ENCODE data around the gene SLX9. TPM values are rescaled to one million over a fixed set of nuclear protein-coding genes. Genes with fewer than 3 reads are reported as not detected.

SLX9 gene
- total and polyA plus RNA-seq, 2 experiments from 2014 or later = 25.6 to 35.8 TPM

DNA sequence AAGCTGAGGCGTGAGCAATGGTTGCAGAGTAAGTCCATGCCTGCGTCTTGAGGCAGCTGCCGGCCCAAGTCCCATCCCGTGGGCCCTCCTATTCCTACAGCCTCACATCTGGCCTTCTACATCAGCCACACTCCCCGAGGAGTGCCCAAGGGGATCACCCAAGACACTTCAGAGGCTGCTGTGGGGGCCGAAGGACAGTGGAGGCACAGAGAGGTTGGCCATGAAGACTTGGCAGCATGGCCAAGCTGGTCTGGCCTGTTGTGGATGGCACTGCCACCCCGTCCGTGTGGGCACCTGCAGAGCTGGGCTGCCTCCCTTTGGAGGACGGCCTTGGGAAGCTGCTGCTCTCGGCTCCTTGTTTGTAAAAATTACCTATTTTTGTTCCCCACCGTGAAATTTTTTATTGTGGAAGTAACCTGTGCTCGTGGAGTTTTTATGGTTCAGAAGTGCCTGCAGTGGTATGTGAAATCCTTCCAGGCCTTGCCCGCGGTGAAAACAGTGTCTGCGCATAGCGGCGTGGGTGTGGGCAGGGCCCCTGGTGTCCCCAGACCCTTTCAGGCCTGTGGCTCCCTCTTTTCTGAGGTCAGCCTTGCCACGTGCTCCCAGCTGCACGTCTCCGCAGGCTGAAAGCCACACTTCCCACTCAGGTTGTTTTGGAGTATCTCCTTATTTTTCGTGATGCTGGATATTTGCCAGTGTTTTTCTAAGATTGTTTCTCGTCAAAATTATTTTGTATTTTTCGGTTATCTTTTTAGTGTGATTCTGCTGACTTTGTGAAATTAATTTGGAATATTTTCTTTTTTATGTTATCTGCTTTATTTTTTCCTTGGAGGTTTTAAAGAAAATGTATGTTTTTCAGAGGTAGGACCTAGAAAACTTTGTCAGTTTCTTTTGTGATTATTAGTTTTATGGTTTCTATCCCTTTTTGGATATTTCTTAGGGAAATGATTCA is 20.6 kb downstream of the SLX9 start:
- in situ Hi-C loops (cut with MboI) = no loop called here
- DNase-seq = no peak
- WGBS, 2 experiments (ENCODE audit: low coverage in 1 of 2, low lambda C conversion rate in 2 of 2, missing lambda C conversion rate in 2 of 2) = 92 to 94% methylated on average over 23 of the region's 23 CpGs

DNA sequence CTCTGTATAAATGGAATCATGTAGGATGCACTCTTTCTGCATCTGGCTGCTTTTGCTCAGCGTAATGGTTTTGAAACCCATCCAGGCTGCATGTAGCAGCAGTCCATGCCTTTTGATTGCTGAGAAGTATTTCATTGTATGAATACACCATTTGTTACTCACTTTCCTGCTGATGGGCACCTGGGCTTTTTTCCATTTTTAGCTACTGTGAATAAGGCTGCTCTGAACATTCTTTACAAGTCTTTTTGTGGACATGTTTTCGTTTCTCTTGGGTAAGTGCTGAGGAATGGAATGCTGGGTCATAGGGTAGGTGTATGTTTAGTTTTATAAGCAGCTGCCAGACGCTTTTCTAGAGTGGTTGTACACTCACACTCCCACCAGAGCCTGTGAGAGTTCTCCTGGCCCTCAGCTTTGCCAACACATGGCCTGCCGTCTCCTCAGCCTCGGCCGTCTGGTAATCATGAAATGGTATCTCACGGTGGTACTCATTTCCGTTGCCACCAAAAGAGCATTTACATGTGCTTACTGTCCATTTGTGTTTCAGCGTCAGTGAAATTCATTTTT is 22.7 kb downstream of the SLX9 start:
- Histone ChIP-seq H3K4me1 (ENCODE audit: insufficient read depth) (peaks cover 34% of the 10 kb centered on the region), H4K20me1 (ENCODE audit: insufficient read depth) (no peaks in the 10 kb centered on the region), H3K4me2 (ENCODE audit: unreplicated experiment) (peak overlapping the region; percentile 73), H3K9ac (peak overlapping the region; percentile 58), H2AFZ (no peak overlapping the region; the same call in 1 of the 2 replicates), H3K9me2 (ENCODE audit: insufficient read depth) (no peaks in the 10 kb centered on the region), H3K79me2 (ENCODE audit: insufficient read depth) (peaks cover 75% of the 10 kb centered on the region), H3K27me3 (replicated peaks; ENCODE audit: insufficient read depth) (no peaks in the 10 kb centered on the region), H3K9me3 (ENCODE audit: low read depth) (no peaks in the 10 kb centered on the region), H3F3A (ENCODE audit: insufficient read depth) (peaks cover 30% of the 10 kb centered on the region), H3K4me3 (no peak overlapping the region), H3K36me3 (ENCODE audit: low read depth) (peaks cover 3% of the 10 kb centered on the region), H3K27ac (peak overlapping the region; percentile 86)
- TF ChIP-seq EZH2 (IDR thresholded peaks at IDR 0.05; ENCODE audit: insufficient read depth, poor library complexity, severe bottlenecking) = no peak
- TF ChIP-seq EZH2phosphoT487 (IDR thresholded peaks at IDR 0.05; ENCODE audit: insufficient read depth, low read depth) = 0 out of 2 replicates have a peak, but pooled peaks have one; percentile 71
- 30% methylated on average over 9 of the region's 9 CpGs for WGBS, 2 experiments (ENCODE audit: low coverage in 1 of 2, low lambda C conversion rate in 2 of 2, missing lambda C conversion rate in 2 of 2)
- in situ Hi-C loops (cut with MboI) = no loop called here
- DNase-seq = peak; percentile 94

More for the DNA sequence above, 20.6 kb downstream of the SLX9 start:
- TF ChIP-seq EZH2phosphoT487 (IDR thresholded peaks at IDR 0.05; ENCODE audit: insufficient read depth, low read depth) = no peak
- no peak for TF ChIP-seq EZH2 (IDR thresholded peaks at IDR 0.05; ENCODE audit: insufficient read depth, poor library complexity, severe bottlenecking)
- no peak overlapping the region for H2AFZ ChIP-seq
- no peak overlapping the region for H3K4me3 ChIP-seq
- no peaks in the 10 kb centered on the region for H4K20me1 ChIP-seq (ENCODE audit: insufficient read depth)
- no peak overlapping the region for H3K9ac ChIP-seq
- no peaks in the 10 kb centered on the region for H3K9me3 ChIP-seq (ENCODE audit: low read depth)
- H3K4me1 ChIP-seq (ENCODE audit: insufficient read depth) = peaks cover 34% of the 10 kb centered on the region
- H3K27me3 ChIP-seq (replicated peaks; ENCODE audit: insufficient read depth) = no peaks in the 10 kb centered on the region
- no peak overlapping the region for H3K27ac ChIP-seq
- H3K36me3 ChIP-seq (ENCODE audit: low read depth) = peaks cover 3% of the 10 kb centered on the region
- peaks cover 30% of the 10 kb centered on the region for H3F3A ChIP-seq (ENCODE audit: insufficient read depth)
- H3K9me2 ChIP-seq (ENCODE audit: insufficient read depth) = no peaks in the 10 kb centered on the region
- H3K79me2 ChIP-seq (ENCODE audit: insufficient read depth) = peaks cover 72% of the 10 kb centered on the region
- no peak overlapping the region for H3K4me2 ChIP-seq (ENCODE audit: unreplicated experiment)

DNA sequence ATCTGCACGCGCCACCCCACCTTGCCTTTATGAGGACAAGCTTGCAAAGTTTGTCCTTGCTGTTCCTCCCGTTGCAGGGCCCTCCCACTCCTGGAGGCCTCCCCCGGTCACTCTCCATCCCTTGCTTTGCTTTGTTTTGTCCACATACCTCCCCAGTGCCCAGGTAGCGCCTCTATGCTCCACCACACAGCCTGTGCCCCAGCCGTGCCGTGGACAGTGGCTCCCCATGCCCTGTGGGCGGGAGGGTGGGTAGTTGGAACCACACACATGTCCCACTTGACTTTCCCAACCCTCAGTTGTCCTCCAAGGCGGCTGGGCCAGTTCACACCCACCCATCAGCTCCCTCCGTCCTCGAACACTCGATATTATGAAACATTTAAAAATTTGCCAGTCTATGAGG is 24.6 kb downstream of the SLX9 start:
- Histone ChIP-seq H3K4me2 (ENCODE audit: unreplicated experiment) (no peak overlapping the region), H3K27ac (no peak overlapping the region), H4K20me1 (ENCODE audit: insufficient read depth) (no peaks in the 10 kb centered on the region), H3K36me3 (ENCODE audit: low read depth) (peaks cover 3% of the 10 kb centered on the region), H3K9me2 (ENCODE audit: insufficient read depth) (no peaks in the 10 kb centered on the region), H3K79me2 (ENCODE audit: insufficient read depth) (peaks cover 63% of the 10 kb centered on the region), H3K27me3 (replicated peaks; ENCODE audit: insufficient read depth) (no peaks in the 10 kb centered on the region), H3K4me1 (ENCODE audit: insufficient read depth) (peaks cover 22% of the 10 kb centered on the region), H3K4me3 (no peak overlapping the region), H2AFZ (no peak overlapping the region), H3K9ac (no peak overlapping the region), H3K9me3 (ENCODE audit: low read depth) (no peaks in the 10 kb centered on the region), H3F3A (ENCODE audit: insufficient read depth) (peaks cover 30% of the 10 kb centered on the region)
- in situ Hi-C loops (cut with MboI) = no loop called here
- DNase-seq = no peak
- 97 to 100% methylated on average over 12 of the region's 12 CpGs for WGBS, 2 experiments (ENCODE audit: low coverage in 1 of 2, low lambda C conversion rate in 2 of 2, missing lambda C conversion rate in 2 of 2)
- TF ChIP-seq EZH2phosphoT487 (IDR thresholded peaks at IDR 0.05; ENCODE audit: insufficient read depth, low read depth) (no peak), EZH2 (IDR thresholded peaks at IDR 0.05; ENCODE audit: insufficient read depth, poor library complexity, severe bottlenecking) (no peak)

DNA sequence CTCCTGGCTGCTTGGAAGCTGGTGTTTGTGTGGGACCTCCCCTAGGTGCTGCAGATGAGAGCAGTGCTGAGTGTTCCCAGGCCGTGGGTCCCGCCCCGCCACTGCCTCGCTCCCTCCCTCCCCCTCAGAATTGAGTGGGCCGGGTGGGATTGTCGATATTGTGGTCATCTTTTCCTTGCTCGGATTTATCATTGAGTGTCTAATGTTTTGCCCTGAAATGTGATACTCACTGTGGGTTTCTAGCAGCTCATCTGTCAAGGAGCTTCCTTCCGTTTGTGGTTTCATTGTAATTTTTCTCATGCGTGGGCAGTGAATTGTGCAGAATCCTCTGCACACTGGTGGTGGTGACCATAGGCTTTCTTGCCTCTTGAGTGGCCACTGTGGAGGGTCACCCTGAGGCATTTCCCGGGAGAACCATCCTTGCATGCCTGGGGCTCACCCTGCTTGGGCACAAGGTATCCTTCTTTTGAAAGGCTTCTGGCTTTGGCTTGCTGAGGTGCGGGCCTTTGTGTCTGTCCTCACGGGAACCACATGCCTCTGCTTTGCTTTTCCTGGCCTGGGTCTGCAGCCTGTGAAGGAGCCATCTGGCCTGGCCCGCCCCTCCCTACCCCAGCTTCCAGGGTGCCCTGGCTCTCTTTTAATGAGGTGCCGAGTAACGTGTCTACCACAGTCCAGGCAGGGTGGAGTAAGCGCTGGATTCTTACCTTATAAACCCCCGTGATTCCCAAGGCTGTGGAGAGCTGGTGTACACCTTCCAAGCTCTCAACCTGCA is 25.6 kb downstream of the SLX9 start:
- peaks cover 30% of the 10 kb centered on the region for H3F3A ChIP-seq (ENCODE audit: insufficient read depth)
- H3K27ac ChIP-seq = no peak overlapping the region
- no peaks in the 10 kb centered on the region for H3K9me2 ChIP-seq (ENCODE audit: insufficient read depth)
- peaks cover 3% of the 10 kb centered on the region for H3K36me3 ChIP-seq (ENCODE audit: low read depth)
- TF ChIP-seq EZH2phosphoT487 (IDR thresholded peaks at IDR 0.05; ENCODE audit: insufficient read depth, low read depth) (no peak), EZH2 (IDR thresholded peaks at IDR 0.05; ENCODE audit: insufficient read depth, poor library complexity, severe bottlenecking) (no peak)
- H3K4me2 ChIP-seq (ENCODE audit: unreplicated experiment) = no peak overlapping the region
- no peaks in the 10 kb centered on the region for H3K9me3 ChIP-seq (ENCODE audit: low read depth)
- no peaks in the 10 kb centered on the region for H3K27me3 ChIP-seq (replicated peaks; ENCODE audit: insufficient read depth)
- peaks cover 55% of the 10 kb centered on the region for H3K79me2 ChIP-seq (ENCODE audit: insufficient read depth)
- in situ Hi-C loops (cut with MboI) = no loop called here
- no peaks in the 10 kb centered on the region for H4K20me1 ChIP-seq (ENCODE audit: insufficient read depth)
- H3K9ac ChIP-seq = no peak overlapping the region
- H3K4me3 ChIP-seq = no peak overlapping the region
- DNase-seq = peak; percentile 22
- WGBS, 2 experiments (ENCODE audit: low coverage in 1 of 2, low lambda C conversion rate in 2 of 2, missing lambda C conversion rate in 2 of 2) = 79 to 86% methylated on average over 13 to 17 of the region's 17 CpGs
- H2AFZ ChIP-seq = no peak overlapping the region
- peaks cover 22% of the 10 kb centered on the region for H3K4me1 ChIP-seq (ENCODE audit: insufficient read depth)

Measured in GM23248 (cell line).